Measurements from ENCODE around the gene HMGB1. TPM values are rescaled to one million over a fixed set of nuclear protein-coding genes. Genes with fewer than 3 reads are reported as not detected.
A peak's percentile ranks its signal among the peaks of the same experiment; 100 is the strongest.

The HMGB1 gene
- total and polyA plus RNA-seq, 5 donors from 2014 or later: 363 to 723 (median 654) TPM

GRCh38 chr13:30496147-30496546 lies 30.4 kb upstream of the HMGB1 start:
- peak in 1 of 3 donors; percentile 10 for DNase-seq
- H3K36me3 Mint-ChIP-seq: peaks cover 4% of the 10 kb centered on the region
- Histone ChIP-seq H3K36me3 (ENCODE audit: control insufficient read depth, insufficient read depth, low read length) (no peaks in the 10 kb centered on the region), H3K9me3 (ENCODE audit: control insufficient read depth in 2 of 2, low read length in 2 of 2) (no peaks in the 10 kb centered on the region), H3K4me3 (ENCODE audit: low read depth, low read length) (no peak overlapping the region), H3K27ac (ENCODE audit: insufficient read depth, low read length, poor library complexity, severe bottlenecking) (no peak overlapping the region), H3K4me1 (ENCODE audit: control insufficient read depth, insufficient read depth, low read length, poor library complexity, severe bottlenecking) (no peaks in the 10 kb centered on the region), H3K27me3 (ENCODE audit: control insufficient read depth, insufficient read depth, low read length) (no peaks in the 10 kb centered on the region)
- no peak overlapping the region for H3K4me3 Mint-ChIP-seq
- no peaks in the 10 kb centered on the region for H3K27me3 Mint-ChIP-seq
- no peak for ATAC-seq (ENCODE audit: low read depth in 2 of 2)
- H3K9me3 Mint-ChIP-seq: no peaks in the 10 kb centered on the region
- H3K4me1 Mint-ChIP-seq: no peaks in the 10 kb centered on the region
- no peak overlapping the region for H3K27ac Mint-ChIP-seq

GRCh38 chr13:30495746-30496145 lies 30.0 kb upstream of the HMGB1 start:
- H3K27ac Mint-ChIP-seq: no peak overlapping the region
- no peak for ATAC-seq (ENCODE audit: low read depth in 2 of 2)

GRCh38 chr13:30493658-30494381 lies 28.1 kb upstream of the HMGB1 start:
- no peak for ATAC-seq (ENCODE audit: low read depth in 2 of 2)
- Histone ChIP-seq H3K4me1 (ENCODE audit: control insufficient read depth, insufficient read depth, low read length, poor library complexity, severe bottlenecking) (no peaks in the 10 kb centered on the region), H3K4me3 (ENCODE audit: low read depth, low read length) (no peak overlapping the region), H3K27me3 (ENCODE audit: control insufficient read depth, insufficient read depth, low read length) (no peaks in the 10 kb centered on the region), H3K27ac (ENCODE audit: insufficient read depth, low read length, poor library complexity, severe bottlenecking) (no peak overlapping the region), H3K36me3 (ENCODE audit: control insufficient read depth, insufficient read depth, low read length) (no peaks in the 10 kb centered on the region), H3K9me3 (ENCODE audit: control insufficient read depth in 2 of 2, low read length in 2 of 2) (no peaks in the 10 kb centered on the region)
- no peaks in the 10 kb centered on the region for H3K4me1 Mint-ChIP-seq
- no peak overlapping the region for H3K27ac Mint-ChIP-seq
- no peak for DNase-seq
- no peak overlapping the region for H3K4me3 Mint-ChIP-seq
- no peaks in the 10 kb centered on the region for H3K27me3 Mint-ChIP-seq
- no peaks in the 10 kb centered on the region for H3K9me3 Mint-ChIP-seq
- H3K36me3 Mint-ChIP-seq: no peaks in the 10 kb centered on the region

More at GRCh38 chr13:30495746-30496145, 30.0 kb upstream of the HMGB1 start:
- no peak overlapping the region for H3K27ac ChIP-seq (ENCODE audit: insufficient read depth, low read length, poor library complexity, severe bottlenecking)
- H3K36me3 ChIP-seq (ENCODE audit: control insufficient read depth, insufficient read depth, low read length): no peaks in the 10 kb centered on the region
- no peaks in the 10 kb centered on the region for H3K27me3 Mint-ChIP-seq
- H3K4me1 ChIP-seq (ENCODE audit: control insufficient read depth, insufficient read depth, low read length, poor library complexity, severe bottlenecking): no peaks in the 10 kb centered on the region
- H3K4me3 ChIP-seq (ENCODE audit: low read depth, low read length): no peak overlapping the region
- no peaks in the 10 kb centered on the region for H3K9me3 Mint-ChIP-seq
- peaks cover 4% of the 10 kb centered on the region for H3K36me3 Mint-ChIP-seq
- no peak overlapping the region for H3K4me3 Mint-ChIP-seq
- H3K27me3 ChIP-seq (ENCODE audit: control insufficient read depth, insufficient read depth, low read length): no peaks in the 10 kb centered on the region
- no peaks in the 10 kb centered on the region for H3K9me3 ChIP-seq (ENCODE audit: control insufficient read depth in 2 of 2, low read length in 2 of 2)
- no peak for DNase-seq
- H3K4me1 Mint-ChIP-seq: no peaks in the 10 kb centered on the region

GRCh38 chr13:30487075-30487470 lies 21.3 kb upstream of the HMGB1 start:
- Mint-ChIP-seq H3K36me3 (no peaks in the 10 kb centered on the region), H3K27ac (no peak overlapping the region), H3K4me3 (no peak overlapping the region), H3K27me3 (peaks cover 18% of the 10 kb centered on the region), H3K4me1 (peaks cover 0 to 2% (median 0%) of the 10 kb centered on the region in 4 donors), H3K9me3 (no peaks in the 10 kb centered on the region)
- ATAC-seq (ENCODE audit: low read depth in 2 of 2) (no peak), DNase-seq (no peak)
- H3K4me3 ChIP-seq (ENCODE audit: low read depth, low read length): no peak overlapping the region
- H3K27me3 ChIP-seq (ENCODE audit: control insufficient read depth, insufficient read depth, low read length): peaks cover 2% of the 10 kb centered on the region
- H3K9me3 ChIP-seq (ENCODE audit: control insufficient read depth in 2 of 2, low read length in 2 of 2): no peaks in the 10 kb centered on the region
- H3K36me3 ChIP-seq (ENCODE audit: control insufficient read depth, insufficient read depth, low read length): no peaks in the 10 kb centered on the region
- H3K4me1 ChIP-seq (ENCODE audit: control insufficient read depth, insufficient read depth, low read length, poor library complexity, severe bottlenecking): no peaks in the 10 kb centered on the region
- H3K27ac ChIP-seq (ENCODE audit: insufficient read depth, low read length, poor library complexity, severe bottlenecking): no peak overlapping the region

- Mint-ChIP-seq H3K27ac (peak overlapping the region in 1 of 3 donors; percentile 5), H3K27me3 (peaks cover 21% of the 10 kb centered on the region), H3K4me3 (no peak overlapping the region), H3K36me3 (no peaks in the 10 kb centered on the region), H3K9me3 (no peaks in the 10 kb centered on the region), H3K4me1 (peaks cover 0 to 2% (median 0%) of the 10 kb centered on the region in 4 donors)
- ATAC-seq (ENCODE audit: low read depth in 2 of 2): no peak
- Histone ChIP-seq H3K27ac (ENCODE audit: insufficient read depth, low read length, poor library complexity, severe bottlenecking) (no peak overlapping the region), H3K4me1 (ENCODE audit: control insufficient read depth, insufficient read depth, low read length, poor library complexity, severe bottlenecking) (no peaks in the 10 kb centered on the region), H3K4me3 (ENCODE audit: low read depth, low read length) (no peak overlapping the region), H3K9me3 (ENCODE audit: control insufficient read depth in 2 of 2, low read length in 2 of 2) (no peaks in the 10 kb centered on the region), H3K36me3 (ENCODE audit: control insufficient read depth, insufficient read depth, low read length) (no peaks in the 10 kb centered on the region), H3K27me3 (ENCODE audit: control insufficient read depth, insufficient read depth, low read length) (peaks cover 2% of the 10 kb centered on the region)
- no peak for DNase-seq
These were observed 20.7 kb upstream of the HMGB1 start for GRCh38 chr13:30486230-30487074.

GRCh38 chr13:30481241-30481760 lies 15.6 kb upstream of the HMGB1 start:
- H3K4me1 ChIP-seq (ENCODE audit: control insufficient read depth, insufficient read depth, low read length, poor library complexity, severe bottlenecking): no peaks in the 10 kb centered on the region

GRCh38 chr13:30480292-30480950 lies 14.7 kb upstream of the HMGB1 start:
- Mint-ChIP-seq H3K27me3 (peaks cover 41% of the 10 kb centered on the region), H3K36me3 (no peaks in the 10 kb centered on the region), H3K4me3 (no peak overlapping the region), H3K9me3 (no peaks in the 10 kb centered on the region), H3K27ac (no peak overlapping the region), H3K4me1 (peaks cover 0 to under 1% (median 0%) of the 10 kb centered on the region in 4 donors)
- no peaks in the 10 kb centered on the region for H3K36me3 ChIP-seq (ENCODE audit: control insufficient read depth, insufficient read depth, low read length)
- H3K9me3 ChIP-seq (ENCODE audit: control insufficient read depth in 2 of 2, low read length in 2 of 2): no peaks in the 10 kb centered on the region
- no peaks in the 10 kb centered on the region for H3K4me1 ChIP-seq (ENCODE audit: control insufficient read depth, insufficient read depth, low read length, poor library complexity, severe bottlenecking)
- ATAC-seq (ENCODE audit: low read depth in 2 of 2) (no peak), DNase-seq (no peak)
- no peaks in the 10 kb centered on the region for H3K27me3 ChIP-seq (ENCODE audit: control insufficient read depth, insufficient read depth, low read length)
- H3K27ac ChIP-seq (ENCODE audit: insufficient read depth, low read length, poor library complexity, severe bottlenecking): no peak overlapping the region
- no peak overlapping the region for H3K4me3 ChIP-seq (ENCODE audit: low read depth, low read length)

More at GRCh38 chr13:30481241-30481760, 15.6 kb upstream of the HMGB1 start:
- Histone ChIP-seq H3K27me3 (ENCODE audit: control insufficient read depth, insufficient read depth, low read length) (peaks cover 2% of the 10 kb centered on the region), H3K36me3 (ENCODE audit: control insufficient read depth, insufficient read depth, low read length) (no peaks in the 10 kb centered on the region), H3K4me3 (ENCODE audit: low read depth, low read length) (no peak overlapping the region), H3K9me3 (ENCODE audit: control insufficient read depth in 2 of 2, low read length in 2 of 2) (no peaks in the 10 kb centered on the region), H3K27ac (ENCODE audit: insufficient read depth, low read length, poor library complexity, severe bottlenecking) (no peak overlapping the region)
- ATAC-seq (ENCODE audit: low read depth in 2 of 2) (no peak), DNase-seq (no peak)
- peak overlapping the region in 1 of 3 donors; percentile 1 for H3K27ac Mint-ChIP-seq
- peaks cover 0 to 2% (median 0%) of the 10 kb centered on the region in 4 donors for H3K4me1 Mint-ChIP-seq
- H3K4me3 Mint-ChIP-seq: no peak overlapping the region
- H3K9me3 Mint-ChIP-seq: no peaks in the 10 kb centered on the region
- peaks cover 41% of the 10 kb centered on the region for H3K27me3 Mint-ChIP-seq
- no peaks in the 10 kb centered on the region for H3K36me3 Mint-ChIP-seq

Measured in CD4-positive, CD25-positive, alpha-beta regulatory T cell (primary cell).